ENCODE results near the gene GNAT3.
A peak's percentile ranks its signal among the peaks of the same experiment; 100 is the strongest.

Gene GNAT3

GRCh38 chr7:80420876-80421275 lies 91.0 kb downstream of the GNAT3 start:
- no peaks in the 10 kb centered on the region for H3K79me2 ChIP-seq (ENCODE audit: control insufficient read depth, insufficient read depth, low read length, unreplicated experiment)
- H3K27me3 ChIP-seq (ENCODE audit: insufficient read depth, low read length), result no peaks in the 10 kb centered on the region
- H3K36me3 ChIP-seq (ENCODE audit: insufficient read depth, low read length), result no peaks in the 10 kb centered on the region
- peak overlapping the region; percentile 12 for H2AFZ ChIP-seq (ENCODE audit: low read length, unreplicated experiment)
- peaks cover 3% of the 10 kb centered on the region for H3K4me1 ChIP-seq (ENCODE audit: control insufficient read depth, insufficient read depth, low read length, unreplicated experiment)
- H3K4me3 ChIP-seq (ENCODE audit: low read depth, low read length), result no peak overlapping the region
- H3K27ac ChIP-seq (ENCODE audit: low read depth, low read length), result no peak overlapping the region

GRCh38 chr7:80417211-80417793 lies 94.6 kb downstream of the GNAT3 start:
- Histone ChIP-seq H3K27me3 (ENCODE audit: insufficient read depth, low read length) (no peaks in the 10 kb centered on the region), H2AFZ (ENCODE audit: low read length, unreplicated experiment) (no peak overlapping the region), H3K4me3 (ENCODE audit: low read depth, low read length) (no peak overlapping the region), H3K79me2 (ENCODE audit: control insufficient read depth, insufficient read depth, low read length, unreplicated experiment) (no peaks in the 10 kb centered on the region), H3K36me3 (ENCODE audit: insufficient read depth, low read length) (no peaks in the 10 kb centered on the region), H3K27ac (ENCODE audit: low read depth, low read length) (no peak overlapping the region), H3K4me1 (ENCODE audit: control insufficient read depth, insufficient read depth, low read length, unreplicated experiment) (peaks cover 18% of the 10 kb centered on the region)

- H3K27me3 ChIP-seq (ENCODE audit: insufficient read depth, low read length), result no peaks in the 10 kb centered on the region
- H3K27ac ChIP-seq (ENCODE audit: low read depth, low read length), result no peak overlapping the region
- peaks cover 25% of the 10 kb centered on the region for H3K4me1 ChIP-seq (ENCODE audit: control insufficient read depth, insufficient read depth, low read length, unreplicated experiment)
- H3K79me2 ChIP-seq (ENCODE audit: control insufficient read depth, insufficient read depth, low read length, unreplicated experiment), result no peaks in the 10 kb centered on the region
- no peak overlapping the region for H3K4me3 ChIP-seq (ENCODE audit: low read depth, low read length)
- no peaks in the 10 kb centered on the region for H3K36me3 ChIP-seq (ENCODE audit: insufficient read depth, low read length)
- H2AFZ ChIP-seq (ENCODE audit: low read length, unreplicated experiment), result no peak overlapping the region
These were observed 96.3 kb downstream of the GNAT3 start for GRCh38 chr7:80415522-80415921.

GRCh38 chr7:80415114-80415513 lies 96.8 kb downstream of the GNAT3 start:
- no peak overlapping the region for H3K4me3 ChIP-seq (ENCODE audit: low read depth, low read length)
- H3K79me2 ChIP-seq (ENCODE audit: control insufficient read depth, insufficient read depth, low read length, unreplicated experiment), result no peaks in the 10 kb centered on the region
- H3K27ac ChIP-seq (ENCODE audit: low read depth, low read length), result no peak overlapping the region
- peaks cover 25% of the 10 kb centered on the region for H3K4me1 ChIP-seq (ENCODE audit: control insufficient read depth, insufficient read depth, low read length, unreplicated experiment)
- H3K27me3 ChIP-seq (ENCODE audit: insufficient read depth, low read length), result no peaks in the 10 kb centered on the region
- no peaks in the 10 kb centered on the region for H3K36me3 ChIP-seq (ENCODE audit: insufficient read depth, low read length)
- no peak overlapping the region for H2AFZ ChIP-seq (ENCODE audit: low read length, unreplicated experiment)

- H3K36me3 ChIP-seq (ENCODE audit: insufficient read depth, low read length), result no peaks in the 10 kb centered on the region
- no peaks in the 10 kb centered on the region for H3K79me2 ChIP-seq (ENCODE audit: control insufficient read depth, insufficient read depth, low read length, unreplicated experiment)
- no peak overlapping the region for H2AFZ ChIP-seq (ENCODE audit: low read length, unreplicated experiment)
- H3K4me1 ChIP-seq (ENCODE audit: control insufficient read depth, insufficient read depth, low read length, unreplicated experiment), result peaks cover 25% of the 10 kb centered on the region
- H3K27me3 ChIP-seq (ENCODE audit: insufficient read depth, low read length), result no peaks in the 10 kb centered on the region
- H3K4me3 ChIP-seq (ENCODE audit: low read depth, low read length), result no peak overlapping the region
- no peak overlapping the region for H3K27ac ChIP-seq (ENCODE audit: low read depth, low read length)
These were observed 97.5 kb downstream of the GNAT3 start for GRCh38 chr7:80414331-80414730.

- Histone ChIP-seq H3K4me1 (ENCODE audit: control insufficient read depth, insufficient read depth, low read length, unreplicated experiment) (peaks cover 25% of the 10 kb centered on the region), H3K36me3 (ENCODE audit: insufficient read depth, low read length) (no peaks in the 10 kb centered on the region), H3K4me3 (ENCODE audit: low read depth, low read length) (no peak overlapping the region), H2AFZ (ENCODE audit: low read length, unreplicated experiment) (no peak overlapping the region), H3K27ac (ENCODE audit: low read depth, low read length) (no peak overlapping the region), H3K79me2 (ENCODE audit: control insufficient read depth, insufficient read depth, low read length, unreplicated experiment) (no peaks in the 10 kb centered on the region), H3K27me3 (ENCODE audit: insufficient read depth, low read length) (no peaks in the 10 kb centered on the region)
These were observed 98.4 kb downstream of the GNAT3 start for GRCh38 chr7:80413383-80413945.

- Histone ChIP-seq H2AFZ (ENCODE audit: low read length, unreplicated experiment) (no peak overlapping the region), H3K36me3 (ENCODE audit: insufficient read depth, low read length) (no peaks in the 10 kb centered on the region), H3K27me3 (ENCODE audit: insufficient read depth, low read length) (no peaks in the 10 kb centered on the region), H3K27ac (ENCODE audit: low read depth, low read length) (no peak overlapping the region), H3K4me1 (ENCODE audit: control insufficient read depth, insufficient read depth, low read length, unreplicated experiment) (peaks cover 25% of the 10 kb centered on the region), H3K4me3 (ENCODE audit: low read depth, low read length) (no peak overlapping the region), H3K79me2 (ENCODE audit: control insufficient read depth, insufficient read depth, low read length, unreplicated experiment) (no peaks in the 10 kb centered on the region)
These were observed 99.0 kb downstream of the GNAT3 start for GRCh38 chr7:80412842-80413241.

GRCh38 chr7:80411621-80412020 lies 100.2 kb downstream of the GNAT3 start:
- Histone ChIP-seq H3K79me2 (ENCODE audit: control insufficient read depth, insufficient read depth, low read length, unreplicated experiment) (no peaks in the 10 kb centered on the region), H3K27me3 (ENCODE audit: insufficient read depth, low read length) (no peaks in the 10 kb centered on the region), H3K4me3 (ENCODE audit: low read depth, low read length) (peak overlapping the region; percentile 12; the same call in 1 of the 2 replicates), H2AFZ (ENCODE audit: low read length, unreplicated experiment) (peak overlapping the region; percentile 75), H3K27ac (ENCODE audit: low read depth, low read length) (peak overlapping the region; percentile 41), H3K36me3 (ENCODE audit: insufficient read depth, low read length) (no peaks in the 10 kb centered on the region), H3K4me1 (ENCODE audit: control insufficient read depth, insufficient read depth, low read length, unreplicated experiment) (peaks cover 25% of the 10 kb centered on the region)

- Histone ChIP-seq H3K79me2 (ENCODE audit: control insufficient read depth, insufficient read depth, low read length, unreplicated experiment) (no peaks in the 10 kb centered on the region), H3K27ac (ENCODE audit: low read depth, low read length) (no peak overlapping the region), H3K36me3 (ENCODE audit: insufficient read depth, low read length) (no peaks in the 10 kb centered on the region), H3K4me1 (ENCODE audit: control insufficient read depth, insufficient read depth, low read length, unreplicated experiment) (peaks cover 25% of the 10 kb centered on the region), H3K27me3 (ENCODE audit: insufficient read depth, low read length) (no peaks in the 10 kb centered on the region), H3K4me3 (ENCODE audit: low read depth, low read length) (no peak overlapping the region), H2AFZ (ENCODE audit: low read length, unreplicated experiment) (no peak overlapping the region)
These were observed 101.8 kb downstream of the GNAT3 start for GRCh38 chr7:80410081-80410480.

All from ACC112 (cell line).